ENCODE measurements around the gene MMP17.

GRCh38 chr12:131882804-131883520 is 54.8 kb downstream of the MMP17 start:
- TF ChIP-seq SPI1 (IDR thresholded peaks at IDR 0.05; ENCODE audit: borderline replicate concordance, low read depth) (no peak), CTCF (IDR thresholded peaks at IDR 0.05; ENCODE audit: insufficient read depth, low read length) (no peak), REST (IDR thresholded peaks at IDR 0.05; ENCODE audit: insufficient replicate concordance, low read depth) (no peak), POLR2AphosphoS5 (IDR thresholded peaks at IDR 0.05; ENCODE audit: low read depth) (no peak)

Measured in HL-60 (cell line).